ENCODE results near the gene PAQR9. TPM values are rescaled to one million over a fixed set of nuclear protein-coding genes. Genes with fewer than 3 reads are reported as not detected.

PAQR9 gene
- 15.3 TPM for total RNA-seq
- long read RNA-seq, transcript PAQR9-201 (1 exons, 2,452 nt), result major isoform, 31 of 33 reads
- long read RNA-seq, partial matches to known transcripts, result 0 of 33 reads
- long read RNA-seq, other reads (novel, unspliced or antisense), result 1 of 33 reads

GRCh38 chr3:142963516-142964448, at the start of gene PAQR9:
Gene PAQR9, minus strand, starts transcription at chr3:142963674. Its CDS starts 338 bp downstream, at chr3:142963336.
- Histone ChIP-seq H3K27ac (replicated peaks) (peak within 1 kb of the TSS; percentile 90), H3K4me3 (peak within 1 kb of the TSS; percentile 76), H3K4me1 (peaks cover 39% of the 10 kb centered on the region), H3K27me3 (ENCODE audit: low read depth) (peaks cover 59% of the 10 kb centered on the region), H3K36me3 (no peaks in the 10 kb centered on the region), H3K9me3 (replicated peaks) (no peaks in the 10 kb centered on the region)
- TF ChIP-seq CTCF (IDR thresholded peaks at IDR 0.05; ENCODE audit: borderline replicate concordance), result no peak
- intact Hi-C loops (cut with micrococcal nuclease), result no loop called here
- DNase-seq, result peak; percentile 27

DNA sequence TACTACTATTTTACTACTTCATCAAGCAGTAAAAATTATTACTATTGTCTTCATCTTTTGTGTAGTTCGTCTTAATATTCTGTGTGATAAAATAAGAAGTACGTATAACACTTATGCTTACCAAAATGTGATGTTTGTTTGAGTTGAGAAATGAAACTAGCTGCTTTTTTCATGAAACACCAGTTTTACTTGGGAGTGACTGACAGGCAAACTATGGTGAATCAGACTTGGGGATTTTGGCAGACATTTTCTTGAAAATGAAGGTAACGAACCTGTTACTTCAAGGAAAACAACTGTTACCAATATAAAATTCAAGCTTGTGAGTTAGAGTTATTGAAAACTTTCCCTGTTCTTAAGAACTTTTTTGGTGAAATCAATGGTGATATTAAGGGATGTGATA, 48.2 kb upstream of the PAQR9 start:
- intact Hi-C loops (cut with micrococcal nuclease), result no loop called here
- Histone ChIP-seq H3K27ac (replicated peaks) (no peak overlapping the region), H3K4me3 (no peak overlapping the region), H3K36me3 (peaks cover 27% of the 10 kb centered on the region), H3K9me3 (replicated peaks) (no peaks in the 10 kb centered on the region), H3K27me3 (ENCODE audit: low read depth) (no peaks in the 10 kb centered on the region), H3K4me1 (peaks cover 37% of the 10 kb centered on the region)
- no peak for TF ChIP-seq CTCF (IDR thresholded peaks at IDR 0.05; ENCODE audit: borderline replicate concordance)
- no peak for DNase-seq

- no peaks in the 10 kb centered on the region for H3K9me3 ChIP-seq (replicated peaks)
- intact Hi-C loops (cut with micrococcal nuclease), result no loop called here
- H3K36me3 ChIP-seq, result peaks cover 17% of the 10 kb centered on the region
- no peak for DNase-seq
- TF ChIP-seq CTCF (IDR thresholded peaks at IDR 0.05; ENCODE audit: borderline replicate concordance), result no peak
- no peak overlapping the region for H3K27ac ChIP-seq (replicated peaks)
- H3K4me1 ChIP-seq, result peaks cover 54% of the 10 kb centered on the region
- H3K27me3 ChIP-seq (ENCODE audit: low read depth), result no peaks in the 10 kb centered on the region
- H3K4me3 ChIP-seq, result no peak overlapping the region
Measured at GRCh38 chr3:143010024-143010423, 46.5 kb upstream of the PAQR9 start.

DNA sequence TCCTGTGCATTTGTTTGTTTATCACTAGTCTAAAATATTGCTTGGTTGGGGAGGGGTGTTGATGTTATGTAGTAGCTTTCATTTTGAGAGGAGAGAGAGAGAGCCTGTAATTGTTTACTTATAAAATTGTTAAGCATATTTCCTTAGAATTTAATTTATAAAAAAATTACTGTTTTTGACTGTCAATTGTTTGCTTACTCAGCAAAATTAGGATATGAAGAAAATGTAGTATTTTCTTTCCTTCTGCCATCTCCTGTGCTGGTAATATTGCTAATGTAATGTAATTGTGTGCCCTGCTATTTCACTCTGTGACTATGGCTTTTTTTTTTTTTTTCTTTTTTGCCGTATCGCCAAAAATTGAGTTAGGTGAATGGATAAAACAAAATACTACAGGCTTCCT, 41.3 kb upstream of the PAQR9 start:
- no peak for TF ChIP-seq CTCF (IDR thresholded peaks at IDR 0.05; ENCODE audit: borderline replicate concordance)
- Histone ChIP-seq H3K4me1 (peaks cover 83% of the 10 kb centered on the region), H3K27me3 (ENCODE audit: low read depth) (no peaks in the 10 kb centered on the region), H3K4me3 (no peak overlapping the region), H3K27ac (replicated peaks) (no peak overlapping the region), H3K36me3 (no peaks in the 10 kb centered on the region), H3K9me3 (replicated peaks) (no peaks in the 10 kb centered on the region)
- no peak for DNase-seq
- intact Hi-C loops (cut with micrococcal nuclease), result no loop called here

DNA sequence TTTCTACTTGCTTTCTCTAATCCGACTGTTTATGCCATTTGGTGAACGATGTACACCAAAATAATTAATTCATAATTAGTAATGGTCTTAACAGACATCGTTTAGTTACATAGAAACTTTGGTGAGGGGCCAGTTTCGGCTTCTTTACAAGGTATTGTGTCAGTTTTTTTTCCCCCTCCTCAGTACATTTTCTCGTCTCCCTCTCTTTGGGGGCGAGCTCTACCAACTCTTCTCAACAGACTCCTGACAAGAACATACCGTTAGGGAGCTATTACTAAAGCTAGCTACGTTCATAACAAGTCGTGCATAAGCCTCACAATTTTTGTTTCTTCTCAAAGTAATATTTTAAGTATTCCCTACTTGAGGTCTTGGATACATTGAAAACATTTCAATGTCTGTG, 39.3 kb upstream of the PAQR9 start:
- TF ChIP-seq CTCF (IDR thresholded peaks at IDR 0.05; ENCODE audit: borderline replicate concordance), result no peak
- Histone ChIP-seq H3K4me1 (peaks cover 78% of the 10 kb centered on the region), H3K27me3 (ENCODE audit: low read depth) (no peaks in the 10 kb centered on the region), H3K27ac (replicated peaks) (no peak overlapping the region), H3K4me3 (peak overlapping the region; percentile 97), H3K9me3 (replicated peaks) (no peaks in the 10 kb centered on the region), H3K36me3 (no peaks in the 10 kb centered on the region)
- intact Hi-C loops (cut with micrococcal nuclease), result no loop called here
- no peak for DNase-seq
